K562 (cell line): ENCODE data around the gene CD74. TPM values are rescaled to one million over a fixed set of nuclear protein-coding genes. Genes with fewer than 3 reads are reported as not detected.

Experiments used
- ATAC-seq: fragments of 200-7000 bp; cut with Tn5 transposase; 3 replicates; pipeline ENCODE4 v1.9.1; 2020; ENCODE audit warnings: moderate library complexity
- BruUV-seq: library from RNA; stranded (reverse); fragments of 400-500 nt; replicated peaks from 2 replicates; lab custom pipeline; 2021; lab: Mats Ljungman, UMichigan
- CTCF ChIA-PET: fragments of 300-600 bp; formaldehyde crosslinking; extraction: SDS; loops from one replicate; lab custom pipeline; 2021; ENCODE audit warnings: low intra/inter-chr PET ratio; lab: Yijun Ruan, JAX
- POLR2A ChIA-PET: fragments of 300-600, 350-650 bp; sonication (Branson Sonifier 250); formaldehyde crosslinking; extraction: SDS; loops from one replicate; lab custom pipeline; 2021; ENCODE audit warnings: antibody characterized with exemption, inconsistent platforms; lab: Yijun Ruan, JAX
- DNase-seq, 4 experiments: peaks; one replicate each; pipeline versions ENCODE4 v3.0.0 to v3.0.0-alpha.2; 2011 to 2018; ENCODE audit warnings: low spot score in 3 of 4, mixed read lengths in 3 of 4; ENCODE audit errors: extremely low read depth in 1 of 4
- FAIRE-seq: peaks from 2 replicates; lab custom pipeline; 2011; peaks lifted over from hg19 to GRCh38; lab: Jason Lieb, UNC
- H2AFZ ChIP-seq: 2 replicates; pipeline ENCODE4 v1.6.0; 2011; ENCODE audit warnings: low read depth, low read length, control low read depth, inconsistent platforms
- H3K27ac ChIP-seq: fragments of 200-600 bp; 3 replicates; pipeline ENCODE4 v1.8.0; 2011; ENCODE audit warnings: low read depth, mild to moderate bottlenecking, control low read depth, inconsistent platforms, low read length, moderate library complexity, mixed read lengths; ENCODE audit errors: extremely low read depth
- H3K27me3 ChIP-seq, 2 experiments: fragments of 300-600 bp in 1 of 2; 2 replicates in 1 of 2; 3 replicates in 1 of 2; pipeline versions ENCODE4 v1.6.0 to v1.8.0; 2011; ENCODE audit warnings: inconsistent platforms in 2 of 2, low read length in 2 of 2, mild to moderate bottlenecking in 1 of 2, mixed read lengths in 1 of 2, moderate library complexity in 1 of 2; ENCODE audit not compliant: control insufficient read depth in 2 of 2, insufficient read depth in 2 of 2
- H3K36me3 ChIP-seq: fragments of 300-600 bp; 3 replicates; pipeline ENCODE4 v1.8.0; 2011; ENCODE audit warnings: mild to moderate bottlenecking, low read length, inconsistent platforms; ENCODE audit not compliant: control insufficient read depth, insufficient read depth
- H3K4me1 ChIP-seq, 2 experiments: fragments of 200-600 bp in 1 of 2; replicated peaks in 1 of 2; 2 replicates in 1 of 2; 3 replicates in 1 of 2; pipeline versions ENCODE4 v1.5.1 to v1.8.0; 2011; ENCODE audit warnings: inconsistent platforms in 2 of 2, low read length in 2 of 2, mild to moderate bottlenecking in 1 of 2, mixed read lengths in 1 of 2, moderate library complexity in 1 of 2; ENCODE audit not compliant: control insufficient read depth in 2 of 2, insufficient read depth in 2 of 2
- H3K4me2 ChIP-seq: 2 replicates; pipeline ENCODE4 v1.6.1; 2011; ENCODE audit warnings: low read length, control low read depth, inconsistent platforms, mixed read lengths; ENCODE audit not compliant: insufficient read depth
- H3K4me3 ChIP-seq: fragments of 200-600 bp; sonication (generic), shearing (Covaris generic); 2 replicates; pipeline ENCODE4 v1.5.1; 2016; ENCODE audit warnings: control low read depth, inconsistent platforms
- H3K79me2 ChIP-seq: fragments of 200-600 bp; 3 replicates; pipeline ENCODE4 v1.8.0; 2011; ENCODE audit warnings: low read length, inconsistent platforms; ENCODE audit not compliant: control insufficient read depth, insufficient read depth
- H3K9ac ChIP-seq, 2 experiments: 2 replicates each; pipeline versions ENCODE4 v1.6.0 to v1.6.1; 2011; ENCODE audit warnings: low read depth in 2 of 2, low read length in 2 of 2, control low read depth in 1 of 2, inconsistent platforms in 1 of 2, mild to moderate bottlenecking in 1 of 2, mixed read lengths in 1 of 2; ENCODE audit not compliant: insufficient read depth in 1 of 2
- H3K9me1 ChIP-seq: one replicate; pipeline ENCODE4 v1.6.0; 2011; ENCODE audit warnings: inconsistent platforms, mild to moderate bottlenecking, low read length, moderate library complexity; ENCODE audit not compliant: control insufficient read depth, insufficient read depth
- H3K9me3 ChIP-seq: replicated peaks from 2 replicates; pipeline ENCODE4 v1.5.1; 2011; ENCODE audit warnings: low read depth, low read length, inconsistent platforms; ENCODE audit not compliant: control insufficient read depth, insufficient read depth
- H4K20me1 ChIP-seq: replicated peaks from 2 replicates; pipeline ENCODE4 v1.6.1; 2011; ENCODE audit warnings: low read length, inconsistent platforms, mixed read lengths; ENCODE audit not compliant: control insufficient read depth, insufficient read depth
- KHSRP ChIP-seq: fragments of 450-650 bp; IDR thresholded peaks from 2 replicates; pipeline ENCODE4 v1.6.1; 2017
- POLR2G ChIP-seq: fragments of 200-400 bp; formaldehyde crosslinking; IDR thresholded peaks from 2 replicates; pipeline ENCODE4 v1.6.1; 2017; ENCODE audit warnings: low read depth, mild to moderate bottlenecking, antibody characterized with exemption, low read length, moderate library complexity
- RBFOX2 ChIP-seq: fragments of 200-400 bp; formaldehyde crosslinking; IDR thresholded peaks from 2 replicates; pipeline ENCODE4 v1.6.1; 2017; ENCODE audit warnings: low read depth, mild to moderate bottlenecking, low read length, moderate library complexity
- SUPT5H ChIP-seq: fragments of 450-650 bp; IDR thresholded peaks from 2 replicates; pipeline ENCODE4 v1.6.1; 2016
- WGBS: fragments of 100-300 bp; shearing (Covaris generic); methylation state at CpG from one replicate; pipeline ENCODE4 v1.1.6; 2016; ENCODE audit warnings: low coverage, mixed read lengths; ENCODE audit not compliant: insufficient coverage; ENCODE audit errors: missing lambda C conversion rate; 5-methylcytosine and 5-hydroxymethylcytosine counted together
- in situ Hi-C: fragments of 300-500 bp; cut with MboI; formaldehyde crosslinking; loops from 4 replicates; pipeline ENCODE4 v1.15.0; 2018; ENCODE audit warnings: inconsistent platforms, mixed read lengths
- intact Hi-C: fragments of 100-400 bp; cut with micrococcal nuclease; formaldehyde crosslinking; loops from 2 replicates; pipeline ENCODE4 v1.14.2; 2022
- polyA plus RNA-seq, 8 experiments: library from polyadenylated mRNA; depleted of rRNA in 4 of 8; stranded (reverse) in 5 of 8; unstranded in 3 of 8; fragments of >200 nt; fragmentation: Nextera tagmentation in 2 of 8; fragmentation: Illumina TruSeq in 1 of 8; extraction: Ambion mirVana in 2 of 8; extraction: Trizol in 1 of 8; gene quantifications; 2 replicates each; pipeline versions ENCODE4 v1.2.1 to v1.2.3, GENCODE V29; 2011 to 2014; ENCODE audit warnings: inconsistent platforms in 1 of 8, missing spikeins in 1 of 8
- total RNA-seq, 7 experiments: library from RNA; depleted of rRNA in 6 of 7; stranded (reverse); fragments of >200 nt in 6 of 7; fragmentation: Illumina TruSeq in 2 of 7; extraction: Trizol in 2 of 7; gene quantifications; 2 replicates each; pipeline versions ENCODE4 v1.2.1 to v1.2.3, GENCODE V29; 2011 to 2021; ENCODE audit warnings: low replicate concordance in 1 of 7

Gene CD74
- total and polyA plus RNA-seq, 9 of the 15 experiments (the other 6 are each of a cell fraction or from before 2014, with no cell fraction given): 0.07 to 4.8 (median 0.32) TPM

GRCh38 chr5:150376799-150377771 is 35.6 kb downstream of the CD74 start:
- H3K4me2 ChIP-seq: no peak overlapping the region
- H3K4me3 ChIP-seq: no peak overlapping the region
- no peaks in the 10 kb centered on the region for H3K79me2 ChIP-seq
- no peaks in the 10 kb centered on the region; the same call in 1 of the 2 replicates for H4K20me1 ChIP-seq
- ChIA-PET POLR2A (interaction anchor here (0.6 to 1.5 kb wide), 5 partner anchors 11 to 95 kb away, joined by 3 to 5 read pairs (median 3); no protein-coding TSS in a partner anchor), CTCF (no interaction called here)
- ATAC-seq: no peak
- DNase-seq: no peak
- 83% methylated on average over 10 of the region's 10 CpGs for WGBS
- no TSS peak for BruUV-seq
- in situ Hi-C loops: no loop called here
- H3K4me1 ChIP-seq: no peaks in the 10 kb centered on the region
- intact Hi-C loops: no loop called here
- peaks cover 2% of the 10 kb centered on the region for H3K9me1 ChIP-seq
- no peak for TF ChIP-seq KHSRP
- TF ChIP-seq POLR2G: 0 out of 2 replicates have a peak, but pooled peaks have one; percentile 19
- 0 out of 2 replicates have a peak, but pooled peaks have one; percentile 24 for TF ChIP-seq RBFOX2
- 0 out of 2 replicates have a peak, but pooled peaks have one; percentile 23 for TF ChIP-seq SUPT5H
- H2AFZ ChIP-seq: no peak overlapping the region
- H3K9me3 ChIP-seq: no peaks in the 10 kb centered on the region
- no peak overlapping the region for H3K27ac ChIP-seq
- H3K36me3 ChIP-seq: peaks cover 100% of the 10 kb centered on the region
- no peak overlapping the region for H3K9ac ChIP-seq
- FAIRE-seq: no peak
- H3K27me3 ChIP-seq: no peaks in the 10 kb centered on the region
